SW480 (cell line): ENCODE data around the gene MAP1LC3B.

Experiments used
- DNase-seq: peaks from one replicate; pipeline ENCODE4 v3.0.0-alpha.2; 2016; ENCODE audit warnings: low spot score

The MAP1LC3B gene

GRCh38 chr16:87432330-87432915, 40.3 kb downstream of the MAP1LC3B start:
- DNase-seq = no peak

GRCh38 chr16:87434146-87434667, 42.1 kb downstream of the MAP1LC3B start:
- no peak for DNase-seq

- no peak for DNase-seq
Measured at GRCh38 chr16:87435372-87436224, 43.5 kb downstream of the MAP1LC3B start.

DNA sequence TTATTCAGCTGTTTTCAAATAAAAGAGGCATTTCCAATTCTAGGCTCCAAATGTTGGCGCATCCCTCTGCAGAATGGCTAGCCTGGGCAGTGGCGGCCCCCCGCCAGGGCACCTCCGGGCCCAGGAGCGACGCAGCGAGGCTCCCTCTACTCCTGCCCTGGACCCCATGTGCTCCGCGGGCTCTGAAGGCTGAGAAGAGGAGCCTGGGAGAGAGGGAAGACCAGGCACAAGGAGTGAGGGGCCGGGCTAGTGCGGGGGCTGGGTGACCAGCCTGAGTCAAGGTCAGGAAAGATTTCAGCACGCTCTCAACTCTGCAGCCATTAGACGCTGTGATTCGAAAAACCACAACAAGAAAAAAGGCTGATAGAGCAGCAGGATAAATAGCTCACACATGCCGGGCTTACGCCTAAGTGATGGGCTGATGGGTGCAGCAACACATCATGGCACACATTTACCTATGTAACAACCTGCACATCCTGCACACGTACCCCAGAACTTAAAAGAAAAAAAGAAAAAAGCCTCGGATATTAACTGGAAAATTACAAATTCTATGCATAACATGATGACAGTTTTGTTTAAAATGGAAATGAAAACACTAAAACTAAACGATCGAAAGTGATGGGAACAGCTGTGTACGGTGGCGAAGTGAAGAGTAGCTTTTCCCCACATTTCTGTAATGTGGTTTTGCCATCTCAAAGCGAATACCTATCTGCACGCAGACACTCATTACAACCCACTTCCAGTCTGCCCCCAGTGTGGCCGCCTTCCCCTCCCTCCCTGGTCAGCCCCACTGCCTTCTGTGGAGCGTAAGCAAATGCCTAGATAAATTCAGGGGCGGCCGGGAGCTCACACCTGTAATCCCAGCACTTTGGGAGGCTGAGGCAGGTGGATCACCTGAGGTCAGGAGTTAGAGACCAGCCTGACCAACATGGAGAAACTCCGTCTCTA, 44.4 kb downstream of the MAP1LC3B start:
- DNase-seq = no peak

DNA sequence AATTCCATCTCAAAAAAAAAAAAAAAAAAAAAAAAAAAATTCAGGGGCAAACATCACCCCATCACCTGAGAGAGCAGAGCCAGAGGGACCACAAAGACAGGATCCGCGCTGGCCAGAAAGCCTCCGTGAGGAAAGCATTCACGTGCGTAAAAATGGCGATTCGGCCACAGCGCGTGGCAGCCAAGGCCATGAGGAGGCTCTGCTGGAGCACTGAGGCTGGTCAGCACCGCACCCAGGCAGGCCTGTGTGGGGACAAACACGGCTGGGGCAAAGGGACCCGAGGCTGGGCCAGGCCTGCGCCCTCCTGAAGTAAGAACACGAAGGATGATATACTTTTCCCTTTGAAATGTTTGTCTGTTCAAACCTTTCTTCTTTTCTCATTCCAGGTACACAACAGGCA, 45.2 kb downstream of the MAP1LC3B start:
- no peak for DNase-seq

DNA sequence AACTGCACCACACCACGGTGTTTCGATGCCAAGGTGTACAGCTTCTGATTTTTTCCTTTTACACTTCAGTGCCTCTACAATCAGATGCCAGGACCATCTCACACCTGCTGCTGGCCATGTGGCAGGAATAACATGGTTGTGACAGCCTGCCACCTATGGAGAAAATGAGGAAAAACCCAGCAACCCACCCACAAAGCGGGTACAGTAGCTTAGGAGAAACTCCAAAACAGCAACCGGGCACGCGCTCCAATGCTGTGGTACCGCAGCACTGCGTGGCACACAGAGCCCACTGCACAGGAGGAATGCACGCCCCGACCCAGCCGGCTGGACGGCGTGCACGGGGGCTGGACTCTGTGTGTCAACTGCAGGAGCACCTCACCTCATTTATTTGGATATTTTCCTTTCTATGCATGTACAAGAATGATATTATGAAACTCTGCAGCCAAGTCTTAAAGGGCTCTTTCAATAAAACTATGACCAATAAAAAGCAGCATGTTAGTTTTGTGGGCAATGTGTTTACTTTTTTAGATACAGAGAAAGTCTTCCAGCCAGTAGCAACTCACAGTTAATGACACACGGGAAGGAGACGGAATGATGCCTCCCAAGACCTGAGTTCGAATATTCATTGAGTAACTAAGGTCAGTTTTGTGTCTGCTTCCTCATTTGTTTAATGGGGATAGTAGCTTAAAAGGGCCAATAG, 45.9 kb downstream of the MAP1LC3B start:
- no peak for DNase-seq

GRCh38 chr16:87438611-87438985, 46.5 kb downstream of the MAP1LC3B start:
- no peak for DNase-seq

- no peak for DNase-seq
Measured at GRCh38 chr16:87439926-87440325, 47.8 kb downstream of the MAP1LC3B start.

DNA sequence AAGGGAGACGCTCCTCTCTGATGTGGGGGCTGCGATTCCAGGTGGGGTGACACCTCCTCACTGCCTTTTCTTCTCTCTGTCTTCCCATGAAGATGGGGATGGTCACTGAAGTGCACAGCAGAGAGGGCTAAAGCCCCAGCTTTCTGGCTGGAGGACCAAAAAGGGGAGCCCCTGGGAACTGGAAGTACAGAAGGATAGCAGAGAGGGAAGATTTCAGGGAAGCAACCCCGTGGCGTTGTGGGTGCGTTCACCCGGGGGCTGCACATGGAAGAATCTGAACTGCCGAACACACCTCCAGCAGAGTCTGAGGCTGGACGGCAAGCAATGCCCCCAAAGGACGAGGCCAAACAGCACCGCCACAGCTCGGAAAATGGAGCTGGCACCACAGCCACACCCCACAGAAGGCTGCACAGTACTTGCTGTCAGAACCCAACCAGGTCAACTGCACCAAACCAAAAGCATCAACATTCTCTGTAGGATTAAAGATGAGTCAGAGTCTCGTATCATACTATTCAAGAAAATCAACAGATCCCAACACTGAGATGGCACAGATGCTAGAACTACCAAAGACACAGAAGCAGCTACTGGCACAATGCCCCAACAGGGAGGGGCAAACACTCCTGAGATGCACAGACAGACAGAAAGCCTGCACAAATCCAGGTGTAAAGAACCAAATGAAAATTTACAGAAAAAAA, 49.9 kb downstream of the MAP1LC3B start:
- no peak for DNase-seq

- no peak for DNase-seq
Measured at GRCh38 chr16:87442581-87442966, 50.4 kb downstream of the MAP1LC3B start.

GRCh38 chr16:87443016-87443415, 50.9 kb downstream of the MAP1LC3B start:
- no peak for DNase-seq

DNA sequence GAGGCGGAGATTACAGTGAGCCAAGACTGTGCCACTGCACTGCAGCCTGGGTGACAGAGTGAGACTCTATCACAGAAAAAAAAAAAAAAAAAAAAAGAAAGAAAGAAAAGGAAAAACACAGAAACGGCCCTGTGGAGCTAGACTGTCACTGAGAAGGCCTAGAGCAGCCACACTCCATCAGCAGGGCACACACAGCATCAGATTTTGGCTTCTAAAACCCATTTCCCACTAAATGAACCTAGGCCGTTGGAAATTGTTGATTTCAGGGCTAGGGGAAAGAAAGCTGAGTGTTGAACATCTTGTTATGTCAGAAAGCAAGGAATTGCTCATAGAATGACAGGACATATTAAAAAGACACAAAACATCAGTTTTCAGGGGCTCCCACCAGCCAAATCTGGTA, 51.8 kb downstream of the MAP1LC3B start:
- no peak for DNase-seq

GRCh38 chr16:87445486-87445885, 53.4 kb downstream of the MAP1LC3B start:
- peak; percentile 76 for DNase-seq

- no peak for DNase-seq
Measured at GRCh38 chr16:87446479-87446878, 54.3 kb downstream of the MAP1LC3B start.

- no peak for DNase-seq
Measured at GRCh38 chr16:87447323-87447722, 55.2 kb downstream of the MAP1LC3B start.

DNA sequence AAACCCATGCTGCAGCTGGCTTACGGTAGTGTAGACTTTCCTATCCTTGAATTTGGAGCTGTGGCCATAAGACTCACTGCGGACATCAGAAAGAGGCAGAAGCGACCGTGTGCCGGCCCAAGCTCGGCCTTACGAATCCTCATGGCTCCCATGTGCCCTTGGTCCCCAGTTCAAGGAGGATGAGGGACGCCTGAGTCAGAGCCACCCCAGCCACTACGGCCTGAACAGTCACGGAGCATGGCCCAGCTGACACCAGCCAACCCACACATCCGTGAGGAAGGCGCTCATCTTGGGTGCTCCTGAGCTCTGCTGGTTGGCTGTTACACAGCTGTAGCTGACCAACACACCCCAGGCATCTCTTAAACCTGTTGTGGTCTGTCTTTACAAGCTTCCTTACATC, 56.7 kb downstream of the MAP1LC3B start:
- DNase-seq = no peak

GRCh38 chr16:87451563-87452210, 59.6 kb downstream of the MAP1LC3B start:
- DNase-seq = no peak

GRCh38 chr16:87453326-87453725, 61.2 kb downstream of the MAP1LC3B start:
- no peak for DNase-seq
